HG02970 (cell line): ENCODE measurements around the gene SIM1.
A peak's percentile ranks its signal among the peaks of the same experiment; 100 is the strongest.

ENCODE experiments used
- ATAC-seq: cut with Tn5 transposase; IDR thresholded peaks from one replicate; pipeline ENCODE4 v1.9.1; 2021; ENCODE audit warnings: mild to moderate bottlenecking, moderate library complexity, moderate number of reproducible peaks; ENCODE audit not compliant: unreplicated experiment, low FRiP score

SIM1 gene, protein sequence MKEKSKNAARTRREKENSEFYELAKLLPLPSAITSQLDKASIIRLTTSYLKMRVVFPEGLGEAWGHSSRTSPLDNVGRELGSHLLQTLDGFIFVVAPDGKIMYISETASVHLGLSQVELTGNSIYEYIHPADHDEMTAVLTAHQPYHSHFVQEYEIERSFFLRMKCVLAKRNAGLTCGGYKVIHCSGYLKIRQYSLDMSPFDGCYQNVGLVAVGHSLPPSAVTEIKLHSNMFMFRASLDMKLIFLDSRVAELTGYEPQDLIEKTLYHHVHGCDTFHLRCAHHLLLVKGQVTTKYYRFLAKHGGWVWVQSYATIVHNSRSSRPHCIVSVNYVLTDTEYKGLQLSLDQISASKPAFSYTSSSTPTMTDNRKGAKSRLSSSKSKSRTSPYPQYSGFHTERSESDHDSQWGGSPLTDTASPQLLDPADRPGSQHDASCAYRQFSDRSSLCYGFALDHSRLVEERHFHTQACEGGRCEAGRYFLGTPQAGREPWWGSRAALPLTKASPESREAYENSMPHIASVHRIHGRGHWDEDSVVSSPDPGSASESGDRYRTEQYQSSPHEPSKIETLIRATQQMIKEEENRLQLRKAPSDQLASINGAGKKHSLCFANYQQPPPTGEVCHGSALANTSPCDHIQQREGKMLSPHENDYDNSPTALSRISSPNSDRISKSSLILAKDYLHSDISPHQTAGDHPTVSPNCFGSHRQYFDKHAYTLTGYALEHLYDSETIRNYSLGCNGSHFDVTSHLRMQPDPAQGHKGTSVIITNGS

DNA sequence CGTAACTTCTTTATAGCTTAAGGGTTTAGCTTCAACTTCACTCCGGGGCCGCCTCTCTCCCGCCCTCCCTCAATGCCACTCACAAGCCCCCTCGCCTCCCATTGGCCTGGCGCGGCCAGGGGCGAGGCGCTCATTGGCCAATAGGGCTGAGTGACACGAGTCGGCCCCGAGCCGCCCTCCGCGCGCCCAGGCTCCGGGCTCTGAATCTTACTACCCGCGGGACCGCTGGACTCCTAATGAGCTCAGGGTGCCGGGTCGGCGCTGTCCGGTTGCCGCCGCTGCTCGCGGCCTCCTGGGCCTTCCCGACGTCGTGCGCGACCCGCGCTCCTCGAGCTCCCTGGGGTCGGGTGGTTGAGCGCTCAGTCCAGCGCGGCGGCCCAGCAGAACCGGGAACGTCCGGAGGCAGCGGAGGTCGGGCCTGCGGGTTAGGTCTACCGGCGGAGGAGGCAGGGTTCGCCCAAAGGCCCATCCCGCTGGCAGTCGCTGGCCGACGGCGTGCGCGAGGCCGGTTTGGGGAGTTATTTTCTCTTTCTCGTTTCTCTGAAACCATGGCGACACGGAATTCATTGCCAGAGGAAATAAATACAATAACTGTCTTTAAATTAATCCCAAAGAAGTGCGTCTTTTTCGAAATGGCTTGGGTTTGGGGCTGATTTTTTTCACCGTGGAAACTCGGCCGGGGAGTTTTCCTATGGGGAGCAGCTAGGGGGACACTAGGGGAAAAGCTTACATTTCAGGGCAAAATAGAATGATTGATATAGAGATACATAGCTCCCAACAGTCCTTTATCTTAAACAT, at the start of gene SIM1:
Gene SIM1 (minus strand): TSS at position 19 of the 798 bp plus-strand sequence. CDS start 1,453 bp downstream, outside the sequence.
- peak; percentile 63 for ATAC-seq

DNA sequence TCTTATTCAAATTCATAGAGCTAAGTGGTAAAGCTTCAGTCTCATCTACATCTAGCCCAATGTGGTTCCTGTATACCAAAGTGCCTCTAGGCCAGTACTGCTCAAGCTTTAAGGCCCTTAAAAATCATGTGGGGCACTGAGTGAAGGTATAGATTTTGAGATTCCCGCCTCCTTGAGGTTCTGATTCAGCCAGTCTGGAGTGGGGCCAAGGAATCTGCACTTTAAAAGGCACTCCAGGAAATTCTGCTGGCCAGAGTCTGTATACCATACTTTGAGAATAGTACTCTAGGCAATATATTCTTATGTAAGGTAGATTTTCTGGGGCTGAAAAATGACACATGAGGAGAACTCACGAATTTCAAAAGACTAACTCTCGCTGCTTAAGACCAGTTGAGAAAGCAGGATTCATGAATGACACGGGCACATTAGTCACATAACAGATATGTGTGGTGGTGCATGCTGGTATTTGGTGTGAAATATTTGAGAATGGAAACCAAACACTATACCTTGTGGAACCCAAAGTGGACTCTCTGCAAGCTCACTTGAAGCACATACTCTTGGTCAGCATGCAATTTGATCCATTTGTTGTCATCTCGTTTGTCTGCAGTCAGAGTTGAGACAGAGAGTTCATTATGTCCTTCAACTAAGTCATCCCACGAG, 47.6 kb upstream of the SIM1 start:
- ATAC-seq: no peak

DNA sequence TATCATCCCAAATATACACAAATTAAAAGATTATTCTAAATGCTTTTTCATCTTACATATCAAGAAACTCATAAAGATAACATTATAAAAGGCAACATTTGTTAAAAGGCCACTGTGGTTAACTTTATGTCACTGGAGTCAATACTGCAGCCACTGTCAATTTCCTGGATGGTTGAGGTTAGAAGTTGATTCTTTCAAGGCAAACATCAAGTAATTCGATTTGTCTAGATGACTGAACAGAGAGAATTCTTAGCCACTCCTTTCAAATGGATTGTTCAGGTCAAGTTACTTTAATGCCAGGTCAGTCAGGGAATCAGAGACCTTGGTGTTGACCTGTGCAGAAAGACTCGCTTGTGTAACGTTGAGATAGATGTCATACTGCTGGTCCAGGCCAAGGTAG, 44.4 kb upstream of the SIM1 start:
- no peak for ATAC-seq

DNA sequence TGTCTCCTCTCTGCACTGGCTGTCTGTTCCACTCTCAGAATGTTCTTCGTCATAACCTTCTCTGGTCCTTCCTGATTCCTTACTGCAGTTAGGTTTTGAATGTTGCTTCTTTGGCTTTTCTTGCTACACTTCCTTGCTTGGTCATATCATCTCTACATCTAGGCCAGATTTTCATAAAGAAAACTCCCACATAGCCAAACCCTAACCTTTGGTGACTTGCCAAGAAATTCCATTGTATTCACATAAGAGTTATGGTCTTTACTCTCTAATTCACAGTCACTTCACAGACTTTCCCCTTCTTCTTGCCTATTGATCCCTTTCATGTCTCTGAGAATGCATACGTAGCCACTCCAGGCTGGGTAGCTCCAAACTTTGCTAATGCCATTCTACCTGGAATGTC, 41.9 kb upstream of the SIM1 start:
- ATAC-seq: no peak

- no peak for ATAC-seq
These were observed 40.3 kb upstream of the SIM1 start for GRCh38 chr6:100504786-100505737.

GRCh38 chr6:100503043-100503705, 38.5 kb upstream of the SIM1 start:
- ATAC-seq: no peak

DNA sequence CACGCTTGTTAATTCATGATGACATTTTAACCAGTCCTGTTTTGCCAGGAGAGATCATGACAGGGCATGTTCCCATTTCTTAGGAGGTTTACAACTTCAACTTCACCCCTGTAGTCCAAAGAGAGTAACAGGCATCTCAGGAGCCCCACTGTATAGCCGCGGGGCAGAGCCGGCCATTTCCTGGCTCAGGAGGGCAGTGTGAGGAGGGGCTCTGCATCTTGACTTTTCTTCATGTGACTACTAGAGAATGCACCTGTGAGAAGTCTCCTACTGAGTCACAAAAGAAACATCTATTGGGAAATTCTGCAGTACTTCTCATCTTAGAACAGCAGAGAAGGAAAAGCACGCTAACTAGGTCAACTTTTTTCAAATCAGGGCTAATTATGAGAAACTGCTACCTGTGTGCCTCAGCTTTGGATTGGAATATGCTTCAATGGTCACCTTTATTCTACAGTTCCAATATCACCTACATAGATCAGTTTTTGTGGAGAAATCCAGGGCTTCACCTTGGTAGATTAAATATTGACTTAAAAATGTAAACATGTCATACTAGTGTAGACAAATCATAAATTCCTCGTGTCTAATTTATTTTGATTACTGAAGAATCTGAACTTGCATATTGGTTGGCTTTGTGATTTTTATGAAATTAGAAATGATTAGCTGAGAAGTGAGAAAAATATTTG, 28.6 kb upstream of the SIM1 start:
- ATAC-seq: no peak

DNA sequence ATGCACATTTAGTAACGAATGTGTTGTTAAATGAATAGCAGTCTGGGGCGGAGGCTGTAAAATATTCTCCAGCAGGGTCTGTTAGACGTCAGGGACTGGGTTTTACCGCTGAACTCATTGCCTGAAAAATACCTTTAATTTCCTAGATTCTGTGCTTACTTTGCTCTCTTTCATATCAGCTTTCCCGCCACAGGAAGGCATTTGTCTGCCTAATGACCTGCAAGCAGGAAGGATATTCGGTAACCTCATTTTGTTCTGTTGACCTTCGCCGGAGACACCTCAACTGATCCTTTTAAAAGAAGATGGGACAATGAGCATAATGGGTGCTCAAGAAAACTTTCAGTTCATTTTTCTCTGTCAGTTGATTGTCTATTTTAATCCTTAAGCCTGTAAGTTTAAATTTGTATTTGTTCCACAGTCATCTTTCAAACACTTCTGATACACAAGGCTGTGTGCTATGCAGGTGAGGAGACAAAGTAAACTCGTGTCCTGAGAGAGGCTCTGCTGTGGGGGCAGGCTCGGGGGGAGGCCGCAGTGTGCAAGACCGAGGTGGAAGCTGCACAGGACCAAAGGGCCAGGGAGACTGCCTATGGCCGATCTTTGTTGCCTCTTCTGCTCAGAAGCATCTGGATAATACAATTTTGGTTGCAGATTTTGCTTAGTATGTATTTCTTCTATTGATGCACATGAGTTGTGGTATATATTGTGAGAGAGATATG, 27.4 kb upstream of the SIM1 start:
- ATAC-seq: no peak

DNA sequence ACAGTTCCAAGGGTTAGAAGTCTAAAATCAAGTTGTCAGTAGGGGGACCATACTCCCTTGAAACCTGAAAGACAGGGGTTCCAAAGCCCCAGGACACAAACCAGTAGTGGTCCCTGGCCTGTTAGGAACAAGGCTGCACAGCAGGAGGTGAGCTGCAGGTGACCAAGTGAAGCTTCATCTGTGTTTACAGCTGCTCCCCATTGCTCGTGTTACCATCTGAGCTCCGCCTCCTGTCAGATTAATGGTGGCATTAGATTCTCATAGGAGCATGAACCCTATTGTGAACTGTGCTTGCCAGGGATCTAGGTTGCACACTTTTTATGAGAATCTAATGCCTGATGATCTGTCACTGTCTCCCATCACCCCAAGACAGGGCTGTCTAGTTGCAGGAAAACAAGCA, 25.3 kb upstream of the SIM1 start:
- no peak for ATAC-seq

DNA sequence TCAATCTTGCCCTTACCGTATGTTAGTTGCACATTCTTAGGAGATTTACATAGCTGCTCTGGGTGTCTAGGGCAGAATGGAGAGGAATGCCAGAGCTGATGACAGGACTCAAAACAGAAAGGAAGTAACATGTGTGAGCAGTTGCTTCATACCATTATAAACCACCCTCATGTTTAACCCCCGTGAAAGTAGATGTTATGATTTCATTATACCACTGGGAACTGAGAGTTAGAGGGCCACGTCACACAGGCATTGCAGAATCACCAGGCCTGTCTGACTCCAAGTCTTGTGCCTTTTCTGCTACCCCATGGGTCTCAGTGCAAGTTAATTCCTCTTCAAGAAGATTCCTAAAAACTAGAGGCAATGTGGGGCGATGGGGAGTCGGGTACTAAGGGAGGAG, 23.5 kb upstream of the SIM1 start:
- ATAC-seq: no peak

DNA sequence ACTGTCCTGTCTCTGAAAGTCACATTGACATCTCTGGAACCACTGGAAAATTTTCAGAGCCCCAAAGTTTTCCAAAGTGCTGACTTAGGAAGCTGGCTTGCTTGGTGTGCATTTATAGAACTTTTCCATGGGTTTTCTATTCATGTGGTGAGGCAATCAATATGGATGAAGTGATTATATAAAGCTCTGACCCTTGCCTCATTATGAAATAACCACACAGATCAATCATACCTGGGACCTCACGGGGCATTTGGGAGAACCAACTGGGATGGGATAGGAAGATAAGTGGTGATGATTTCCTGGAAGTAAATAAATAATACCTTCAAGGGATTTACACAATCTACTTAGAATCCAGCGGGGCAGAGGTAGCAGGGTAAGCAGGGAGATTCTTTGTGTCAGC, 22.9 kb upstream of the SIM1 start:
- ATAC-seq: no peak

- ATAC-seq: no peak
These were observed 20.5 kb upstream of the SIM1 start for GRCh38 chr6:100485268-100485667.

DNA sequence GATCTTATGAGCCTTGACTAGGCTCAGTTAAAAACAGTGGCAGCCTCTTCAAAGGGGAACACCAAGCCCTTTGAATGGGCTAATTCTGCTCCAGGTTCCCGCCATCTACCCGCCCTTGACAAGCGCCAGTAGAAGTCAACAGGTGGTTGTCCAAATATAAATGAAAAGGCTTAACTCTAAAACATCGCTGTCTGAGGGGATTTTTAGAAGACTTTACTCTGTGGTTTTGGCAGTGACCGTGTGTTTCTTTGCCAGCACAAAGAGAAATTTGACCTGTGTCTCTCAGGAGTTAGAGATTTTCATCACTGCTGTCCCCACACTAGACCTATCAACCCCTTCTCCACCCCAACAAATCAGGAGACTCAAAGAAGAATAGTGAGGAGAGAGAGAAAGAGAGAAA, 19.8 kb upstream of the SIM1 start:
- ATAC-seq: no peak

GRCh38 chr6:100482698-100483097, 18.0 kb upstream of the SIM1 start:
- no peak for ATAC-seq

DNA sequence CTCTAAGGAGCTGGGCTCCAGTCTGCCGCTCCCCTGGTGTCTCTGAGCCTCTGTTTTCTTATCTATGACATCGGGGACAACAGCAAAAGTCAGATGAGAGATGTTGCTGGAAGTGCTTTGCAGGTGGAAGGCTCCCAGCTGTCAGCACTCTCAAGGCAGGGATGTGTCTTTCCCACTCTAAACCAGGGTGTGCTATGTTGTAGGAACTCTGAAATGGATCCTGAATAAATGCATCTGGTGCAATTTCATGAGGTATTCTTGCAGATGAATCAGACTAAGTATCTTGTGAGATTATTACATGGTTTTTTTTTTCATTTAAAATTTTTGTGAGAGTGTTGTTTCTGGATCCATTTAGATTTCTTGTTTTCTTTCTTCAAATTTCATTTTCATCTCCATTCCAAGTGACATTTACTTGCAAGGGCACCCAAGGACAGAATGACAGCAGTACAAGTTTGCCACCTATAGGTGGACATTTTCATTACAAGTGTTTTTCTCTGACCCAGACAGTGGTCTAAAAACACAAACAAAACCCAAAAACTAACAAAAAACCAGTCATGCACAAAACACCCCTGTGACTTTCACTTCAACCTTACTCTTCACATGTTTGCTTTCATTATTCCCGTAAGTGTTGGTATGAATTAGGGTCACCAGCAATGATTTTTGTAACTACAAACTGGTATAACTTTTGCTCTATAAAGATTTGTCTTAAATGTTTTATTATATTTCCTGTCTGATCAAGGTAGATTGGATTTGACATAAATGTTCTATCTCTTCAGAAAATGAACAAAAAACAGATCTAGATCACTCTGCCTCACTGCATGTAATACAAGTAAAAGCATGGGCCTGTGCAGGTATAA, 14.7 kb upstream of the SIM1 start:
- ATAC-seq: no peak

DNA sequence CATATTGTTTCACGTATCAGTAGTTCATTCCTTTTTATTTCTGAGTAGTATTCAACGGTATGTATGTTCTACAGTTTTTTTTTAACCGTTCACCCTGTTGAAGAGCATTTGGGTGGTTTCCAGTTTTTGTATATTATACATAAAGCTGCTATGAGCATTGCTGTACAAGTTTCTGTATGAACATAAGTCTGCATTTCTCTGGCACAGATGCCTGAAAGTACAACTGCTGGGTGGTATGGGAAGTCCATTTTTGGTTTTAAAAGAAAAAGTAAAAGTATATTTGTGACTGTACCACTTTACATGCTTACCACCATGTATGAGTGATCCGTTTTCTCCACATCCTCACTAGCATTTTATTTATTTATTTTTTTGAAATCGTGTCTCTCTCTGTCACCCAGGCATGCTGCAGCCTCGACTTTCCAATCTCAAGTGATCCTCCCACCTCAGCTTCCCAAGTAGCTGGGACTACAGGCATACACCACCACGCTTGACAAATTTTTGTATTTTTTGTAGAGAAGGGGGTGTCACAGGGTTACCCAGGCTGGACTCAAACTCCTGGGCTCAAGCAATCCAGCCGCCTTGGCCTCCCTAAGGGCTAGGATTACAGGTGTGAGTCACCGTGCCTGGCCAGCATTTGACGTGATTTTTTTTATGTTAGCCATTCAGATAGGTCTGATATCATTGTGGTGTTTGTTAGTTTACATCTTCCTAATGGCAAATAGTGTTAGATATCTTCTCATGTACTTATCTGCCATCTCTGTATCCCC, 11.0 kb upstream of the SIM1 start:
- ATAC-seq: peak; percentile 57
